LHCN-M2 (cell line): ENCODE measurements around the gene FAM217A. TPM values are rescaled to one million over a fixed set of nuclear protein-coding genes. Genes with fewer than 3 reads are reported as not detected.

Source experiments
- DNase-seq: peaks from one replicate; pipeline ENCODE4 v3.0.0-alpha.2; 2012; ENCODE audit warnings: low read depth
- total RNA-seq: library from RNA; depleted of rRNA; stranded (reverse); fragments of >200 nt; gene quantifications from 2 replicates; pipeline ENCODE4 v1.2.3, GENCODE V29; 2014; rRNA removed

The FAM217A gene
- total RNA-seq, 1 experiment from 2014 or later, result not detected

DNA sequence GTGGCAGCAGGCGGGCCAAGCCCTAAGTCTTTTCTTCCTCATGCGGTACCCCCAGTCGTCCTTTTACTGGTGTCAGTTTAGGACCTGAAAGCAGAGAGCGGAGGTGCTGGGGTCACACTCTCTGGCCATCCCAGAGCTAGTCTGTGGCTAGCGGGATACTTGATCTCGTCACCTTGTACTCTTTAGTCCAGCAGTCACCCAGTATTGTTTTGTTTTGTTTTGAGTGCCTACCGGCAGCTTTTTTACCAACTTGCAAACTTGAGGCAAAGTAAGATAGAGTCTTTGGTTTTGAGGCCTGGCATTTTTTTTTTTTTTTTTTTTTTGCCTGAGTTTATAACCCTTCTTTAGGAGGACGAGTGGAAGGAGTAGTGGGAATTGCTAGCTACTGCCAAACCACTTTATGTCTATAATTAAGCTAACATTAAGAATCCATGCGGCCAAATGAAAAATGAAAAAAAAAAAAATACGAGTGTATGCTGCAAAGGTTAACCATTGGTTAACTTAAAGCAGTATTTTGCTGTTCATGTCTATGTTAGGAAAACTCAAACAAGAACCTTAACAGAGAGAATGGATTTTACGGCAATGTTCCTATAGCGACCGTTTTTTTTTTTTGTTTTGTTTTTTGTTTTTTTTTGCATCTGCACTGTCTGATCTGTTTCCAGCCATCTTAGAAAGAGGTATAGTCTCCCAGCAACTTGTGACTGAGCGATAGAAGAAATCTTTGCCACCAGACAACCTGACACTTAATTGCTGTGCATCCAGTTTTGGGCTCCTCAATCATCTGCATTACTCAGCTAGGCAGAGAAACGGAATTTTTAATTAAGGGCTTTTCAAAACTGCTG is 56.9 kb downstream of the FAM217A start:
- DNase-seq, result peak; percentile 36

- peak; percentile 97 for DNase-seq
Observed at GRCh38 chr6:4021133-4021853, 57.6 kb downstream of the FAM217A start.

- no peak for DNase-seq
Observed at GRCh38 chr6:4020822-4021132, 58.2 kb downstream of the FAM217A start.

- no peak for DNase-seq
Observed at GRCh38 chr6:4018924-4019236, 60.1 kb downstream of the FAM217A start.

Other genes with a start within 250 kb of the FAM217A start
- gene FAM50B, start 229.8 kb downstream of the FAM217A start, total RNA-seq, result 8.5 and 13.6 TPM in 2 replicates
- gene ECI2, start 56.4 kb upstream of the FAM217A start, total RNA-seq, result 74.9 and 84.6 TPM in 2 replicates